Neuronal stem cell (in vitro differentiated cells): ENCODE measurements around the gene SYCP2L. TPM values are rescaled to one million over a fixed set of nuclear protein-coding genes. Genes with fewer than 3 reads are reported as not detected.
A peak's percentile ranks its signal among the peaks of the same experiment; 100 is the strongest.

Experiments
- DNase-seq: peaks from one replicate; pipeline ENCODE4 v3.0.0-alpha.2; 2013; ENCODE audit warnings: low spot score
- H2AFZ ChIP-seq: one replicate; pipeline ENCODE4 v1.6.1; 2013; ENCODE audit warnings: mild to moderate bottlenecking, low read length, inconsistent platforms
- H2AK5ac ChIP-seq: 2 replicates; pipeline ENCODE4 v1.6.1; 2013; ENCODE audit warnings: low read depth, mild to moderate bottlenecking, inconsistent platforms, low read length, moderate library complexity, mixed read lengths
- H2BK120ac ChIP-seq: 2 replicates; pipeline ENCODE4 v1.6.1; 2013; ENCODE audit warnings: low read depth, mild to moderate bottlenecking, inconsistent platforms, low read length, moderate library complexity, mixed read lengths
- H2BK12ac ChIP-seq: one replicate; pipeline ENCODE4 v1.6.1; 2013; ENCODE audit warnings: low read length, inconsistent platforms
- H2BK15ac ChIP-seq: 2 replicates; pipeline ENCODE4 v1.6.1; 2013; ENCODE audit warnings: mild to moderate bottlenecking, low read length, inconsistent platforms, mixed read lengths
- H2BK5ac ChIP-seq: one replicate; pipeline ENCODE4 v1.6.1; 2013; ENCODE audit warnings: inconsistent platforms, mild to moderate bottlenecking, low read length, moderate library complexity
- H3K14ac ChIP-seq: one replicate; pipeline ENCODE4 v1.6.1; 2013; ENCODE audit warnings: low read length, inconsistent platforms
- H3K18ac ChIP-seq: 2 replicates; pipeline ENCODE4 v1.6.1; 2013; ENCODE audit warnings: low read length, inconsistent platforms
- H3K23ac ChIP-seq: 2 replicates; pipeline ENCODE4 v1.6.1; 2013; ENCODE audit warnings: low read depth, mild to moderate bottlenecking, mixed read lengths, low read length, inconsistent platforms; ENCODE audit not compliant: poor library complexity
- H3K27ac ChIP-seq: replicated peaks from 3 replicates; pipeline ENCODE4 v1.5.1; 2013; ENCODE audit warnings: low read length, inconsistent platforms
- H3K27me3 ChIP-seq, 3 experiments: 2 replicates each; pipeline ENCODE4 v1.6.1; 2013; ENCODE audit warnings: low read length in 3 of 3, mild to moderate bottlenecking in 2 of 3, inconsistent platforms in 1 of 3, low read depth in 1 of 3, mixed read lengths in 1 of 3, moderate library complexity in 1 of 3; ENCODE audit not compliant: control insufficient read depth in 3 of 3, insufficient read depth in 3 of 3
- H3K36me3 ChIP-seq, 2 donors: replicated peaks in 1 of 2; 2 replicates each; pipeline ENCODE4 v1.6.1; 2013; ENCODE audit warnings: low read length in 2 of 2; ENCODE audit not compliant: control insufficient read depth in 2 of 2, insufficient read depth in 2 of 2
- H3K4ac ChIP-seq: 2 replicates; pipeline ENCODE4 v1.6.1; 2013; ENCODE audit warnings: inconsistent platforms, mild to moderate bottlenecking, low read length, moderate library complexity
- H3K4me1 ChIP-seq, 2 donors: 1 replicate in 1 of 2; 2 replicates in 1 of 2; pipeline ENCODE4 v1.6.1; 2013; ENCODE audit warnings: low read length in 2 of 2, low read depth in 1 of 2; ENCODE audit not compliant: control insufficient read depth in 2 of 2, insufficient read depth in 1 of 2
- H3K4me2 ChIP-seq: one replicate; pipeline ENCODE4 v1.6.1; 2013; ENCODE audit warnings: mild to moderate bottlenecking, low read length, inconsistent platforms; ENCODE audit not compliant: insufficient read depth, poor library complexity, severe bottlenecking
- H3K4me3 ChIP-seq, 2 donors: 2 replicates each; pipeline ENCODE4 v1.5.1; 2013; ENCODE audit warnings: low read length in 2 of 2, mild to moderate bottlenecking in 2 of 2, inconsistent platforms in 1 of 2, moderate library complexity in 1 of 2
- H3K79me1 ChIP-seq: one replicate; pipeline ENCODE4 v1.6.1; 2013; ENCODE audit warnings: low read depth, mild to moderate bottlenecking, inconsistent platforms, low read length, moderate library complexity
- H3K9ac ChIP-seq: one replicate; pipeline ENCODE4 v1.6.1; 2013; ENCODE audit warnings: mild to moderate bottlenecking, low read depth, low read length, inconsistent platforms; ENCODE audit not compliant: poor library complexity
- H3K9me3 ChIP-seq, 2 donors: replicated peaks in 1 of 2; 2 replicates each; pipeline versions ENCODE3 to v1.6.1; 2013; ENCODE audit warnings: low read length in 2 of 2, mild to moderate bottlenecking in 2 of 2, inconsistent platforms in 1 of 2, low read depth in 1 of 2, mixed read lengths in 1 of 2, moderate library complexity in 1 of 2; ENCODE audit not compliant: control insufficient read depth in 2 of 2, insufficient read depth in 1 of 2
- H4K8ac ChIP-seq: one replicate; pipeline ENCODE4 v1.6.1; 2013; ENCODE audit warnings: low read depth, mild to moderate bottlenecking, inconsistent platforms, low read length, moderate library complexity
- H4K91ac ChIP-seq: one replicate; pipeline ENCODE4 v1.6.1; 2013; ENCODE audit warnings: low read length, low read depth, mild to moderate bottlenecking, inconsistent platforms; ENCODE audit not compliant: poor library complexity
- WGBS, 2 donors: extraction: QIAGEN DNeasy Blood & Tissue Kit; methylation state at CpG; one replicate each; pipeline ENCODE4 v1.1.7; 2013; ENCODE audit warnings: missing lambda C conversion rate in 2 of 2, mixed read lengths in 1 of 2; ENCODE audit not compliant: insufficient read length in 2 of 2, insufficient replicate concordance in 1 of 2; ENCODE audit errors: extremely low coverage in 2 of 2; 5-methylcytosine and 5-hydroxymethylcytosine counted together
- polyA plus RNA-seq, 2 experiments: library from polyadenylated mRNA; stranded (reverse); fragments of 200-250 nt; gene quantifications; one replicate each; pipeline ENCODE4 v1.2.3, GENCODE V29; 2013

SYCP2L gene
- polyA plus RNA-seq (2013, experiment 1 of 2), result 7.7 TPM
- 7.9 TPM for polyA plus RNA-seq (2013, experiment 2 of 2)

DNA sequence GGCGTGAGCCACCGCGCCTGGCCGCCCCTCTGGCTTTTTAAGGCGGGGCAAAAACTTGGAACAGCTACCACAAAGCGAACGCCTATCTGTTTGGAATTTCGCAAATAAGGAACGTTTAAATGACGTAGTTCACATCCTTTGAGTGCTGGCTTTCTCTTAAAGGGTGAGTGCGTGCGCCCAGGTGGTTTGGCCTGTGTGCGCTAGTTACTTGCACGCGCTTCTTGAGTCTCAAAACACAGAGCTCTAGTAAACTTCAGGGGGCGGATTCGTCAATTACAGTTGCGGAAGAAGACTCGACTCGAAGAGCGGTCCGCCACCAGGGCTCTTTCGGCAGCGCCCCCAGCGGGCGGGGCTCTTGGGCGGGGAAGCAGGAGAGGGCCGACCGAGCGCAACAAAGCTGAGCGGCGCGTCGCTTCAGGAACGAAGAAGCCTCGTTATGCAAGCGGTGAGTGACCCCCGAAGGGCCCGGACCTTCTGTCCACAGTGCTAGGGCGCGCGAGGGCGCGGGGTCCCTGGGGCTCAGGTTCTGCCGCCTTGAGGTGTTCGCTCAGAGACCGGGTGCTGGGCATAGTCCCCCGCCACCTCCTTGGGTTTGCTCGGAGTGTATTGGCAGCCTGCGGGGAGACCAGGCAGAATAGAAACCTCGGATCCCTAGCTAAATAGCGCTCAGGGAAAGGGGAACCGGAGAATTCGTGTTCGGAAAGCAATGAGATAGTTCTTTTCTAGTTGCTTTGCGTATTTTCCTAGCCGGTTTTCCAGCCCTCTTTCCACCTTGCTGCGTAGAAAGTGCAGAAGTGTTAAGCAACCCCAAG, at the start of gene SYCP2L:
SYCP2L (plus strand) TSS at position 362 of the 812 bp plus-strand sequence; CDS start at position 437, 75 bp downstream.
- Histone ChIP-seq H3K27me3 (peaks cover 19 to 51% (median 32%) of the 10 kb centered on the region in 3 experiments), H3K9ac (peak within 1 kb of the TSS; percentile 73), H2AFZ (peak within 1 kb of the TSS; percentile 92), H2BK15ac (no peak within 1 kb of the TSS), H3K4me3 (peak within 1 kb of the TSS; percentile 51 to 83), H2AK5ac (no peak within 1 kb of the TSS), H3K23ac (peak within 1 kb of the TSS; percentile 17), H3K4ac (no peak within 1 kb of the TSS), H2BK120ac (peak within 1 kb of the TSS; percentile 19), H3K36me3 (peaks cover 0 to 2% of the 10 kb centered on the region in 2 donors), H3K14ac (no peak within 1 kb of the TSS), H3K9me3 (peaks cover 0 to 2% of the 10 kb centered on the region in 2 donors), H2BK5ac (peak within 1 kb of the TSS; percentile 71), H3K4me1 (peaks cover 2 to 7% of the 10 kb centered on the region in 2 donors), H4K8ac (no peak within 1 kb of the TSS), H3K79me1 (peaks cover 2% of the 10 kb centered on the region), H3K18ac (peak within 1 kb of the TSS; percentile 96), H3K4me2 (peak within 1 kb of the TSS; percentile 67), H2BK12ac (no peak within 1 kb of the TSS), H3K27ac (peak within 1 kb of the TSS; percentile 70), H4K91ac (peak within 1 kb of the TSS; percentile 53)
- peak; percentile 73 for DNase-seq
- WGBS, 2 donors, result no CpG with 5 or more reads among the region's 58 CpGs

DNA sequence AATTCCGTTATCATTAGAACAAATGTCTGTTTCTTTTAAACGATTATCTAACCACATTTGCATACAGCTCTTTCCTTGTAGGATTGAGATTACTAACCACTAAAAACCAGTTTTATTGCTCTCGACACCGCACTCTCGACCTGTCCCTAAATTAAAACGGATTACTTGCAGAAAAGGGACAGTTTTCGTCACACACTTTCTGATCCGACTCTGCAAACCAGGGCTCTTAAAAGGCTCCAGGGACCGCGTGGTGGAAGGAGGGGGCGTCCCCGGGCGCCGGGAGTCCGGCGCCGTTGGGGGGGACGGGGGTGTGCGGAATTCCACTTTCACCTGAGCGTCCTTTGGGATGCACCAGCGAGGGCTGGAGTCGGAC, 49.2 kb upstream of the SYCP2L start:
- Histone ChIP-seq H4K8ac (no peak overlapping the region), H4K91ac (no peak overlapping the region), H3K18ac (peak overlapping the region; percentile 84)

DNA sequence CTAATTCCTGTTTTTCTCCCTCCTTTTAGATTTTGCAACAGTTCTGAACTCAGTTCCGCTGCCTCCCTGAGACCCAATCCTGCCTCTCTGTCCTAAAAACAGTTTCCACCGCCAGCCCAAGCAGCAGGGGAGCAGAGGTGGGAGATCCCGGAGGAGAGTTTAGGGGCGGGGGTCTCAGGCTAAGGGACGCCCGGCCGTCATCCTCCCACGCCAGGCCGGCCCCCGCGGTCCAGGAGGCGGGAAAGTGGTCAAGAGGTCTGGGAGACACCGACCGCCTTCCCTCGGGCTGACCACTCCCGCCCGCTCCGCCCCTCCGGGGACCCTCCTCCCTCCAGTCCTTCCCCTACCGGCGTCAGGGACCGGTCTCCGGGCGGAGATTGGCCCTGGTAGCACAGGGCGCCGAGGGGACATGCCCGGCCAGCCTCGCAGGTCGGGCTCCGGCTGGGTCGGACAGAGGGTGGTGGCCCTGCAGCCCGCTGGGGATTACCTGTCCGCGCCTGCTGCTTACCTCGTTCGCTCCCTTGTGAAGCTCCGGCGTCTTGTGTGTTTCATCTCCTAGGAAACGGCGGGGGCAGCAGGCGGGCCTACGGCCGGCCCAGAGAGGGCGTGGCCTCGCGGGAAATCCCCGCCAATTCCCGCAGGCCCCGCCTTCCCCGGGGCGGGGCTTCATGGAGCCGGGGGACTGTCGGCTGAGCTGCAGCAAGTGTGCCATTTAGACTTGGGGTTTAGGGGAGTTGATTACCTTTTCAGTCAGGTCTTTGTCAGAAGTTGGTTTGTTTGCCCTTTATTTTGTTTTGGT, 48.7 kb upstream of the SYCP2L start, which contains the start of gene MAK:
MAK (minus strand) TSS at position 545 of the 799 bp plus-strand sequence. CDS start 7,891 bp downstream, outside the sequence.
- Histone ChIP-seq H3K4me2 (peak within 1 kb of the TSS; percentile 90), H3K9ac (peak within 1 kb of the TSS; percentile 86), H3K79me1 (no peaks in the 10 kb centered on the region), H2BK120ac (no peak within 1 kb of the TSS), H3K9me3 (peaks cover 2 to 3% of the 10 kb centered on the region in 2 donors), H2BK12ac (no peak within 1 kb of the TSS), H3K4me3 (peak within 1 kb of the TSS; percentile 60 to 88), H4K91ac (no peak within 1 kb of the TSS), H3K4ac (no peak within 1 kb of the TSS), H2BK5ac (peak within 1 kb of the TSS; percentile 92), H3K14ac (peak within 1 kb of the TSS; percentile 77), H2BK15ac (peak within 1 kb of the TSS; percentile 20), H3K23ac (peak within 1 kb of the TSS; percentile 70), H3K27me3 (peaks cover 0 to 6% (median 0%) of the 10 kb centered on the region in 3 experiments), H3K27ac (peak within 1 kb of the TSS; percentile 96), H3K4me1 (no peaks in the 10 kb centered on the region), H4K8ac (no peak within 1 kb of the TSS), H2AK5ac (peak within 1 kb of the TSS; percentile 47), H2AFZ (peak within 1 kb of the TSS; percentile 99), H3K36me3 (no peaks in the 10 kb centered on the region), H3K18ac (peak within 1 kb of the TSS; percentile 96)
- no CpG with 5 or more reads among the region's 53 CpGs for WGBS, 2 donors
- DNase-seq, result peak; percentile 94

More for the DNA sequence above, 49.2 kb upstream of the SYCP2L start:
- peak overlapping the region; percentile 90 for H3K4me2 ChIP-seq
- no peak overlapping the region for H2BK120ac ChIP-seq
- peak overlapping the region; percentile 60 to 88 for H3K4me3 ChIP-seq
- H3K23ac ChIP-seq, result no peak overlapping the region
- WGBS, 2 donors, result no CpG with 5 or more reads among the region's 22 CpGs
- H3K4ac ChIP-seq, result no peak overlapping the region
- H2AFZ ChIP-seq, result peak overlapping the region; percentile 99
- no peaks in the 10 kb centered on the region for H3K4me1 ChIP-seq
- peak overlapping the region; percentile 96 for H3K27ac ChIP-seq
- peaks cover 0 to 6% (median 0%) of the 10 kb centered on the region in 3 experiments for H3K27me3 ChIP-seq
- H3K9ac ChIP-seq, result peak overlapping the region; percentile 86
- DNase-seq, result no peak
- H3K14ac ChIP-seq, result no peak overlapping the region
- no peak overlapping the region for H2BK15ac ChIP-seq
- peaks cover 2 to 3% of the 10 kb centered on the region in 2 donors for H3K9me3 ChIP-seq
- H3K36me3 ChIP-seq, result no peaks in the 10 kb centered on the region
- peak overlapping the region; percentile 92 for H2BK5ac ChIP-seq
- peak overlapping the region; percentile 47 for H2AK5ac ChIP-seq
- no peaks in the 10 kb centered on the region for H3K79me1 ChIP-seq
- no peak overlapping the region for H2BK12ac ChIP-seq
